Mucosa of descending colon (tissue), 3 donors: ENCODE results near the gene PSME4. TPM values are rescaled to one million over a fixed set of nuclear protein-coding genes. Genes with fewer than 3 reads are reported as not detected.

Experiments used
- ATAC-seq: fragments of 200-7000 bp; cut with Tn5 transposase; one replicate; pipeline ENCODE4 v1.9.1; 2020; ENCODE audit warnings: mild to moderate bottlenecking, moderate library complexity
- DNase-seq, 3 donors: peaks; one replicate each; pipeline ENCODE4 v3.0.0-alpha.2; 2020
- H3K36me3 ChIP-seq: fragments of 200-600 bp; one replicate; pipeline ENCODE4 v1.8.0; 2021; ENCODE audit warnings: low read depth, mild to moderate bottlenecking
- H3K4me1 ChIP-seq: fragments of 200-600 bp; one replicate; pipeline ENCODE4 v1.8.0; 2021; ENCODE audit warnings: low read depth, mild to moderate bottlenecking
- H3K4me3 ChIP-seq: fragments of 200-600 bp; one replicate; pipeline ENCODE4 v1.8.0; 2021; ENCODE audit warnings: mild to moderate bottlenecking
- H3K9me3 ChIP-seq: fragments of 200-600 bp; one replicate; pipeline ENCODE4 v1.8.0; 2021; ENCODE audit warnings: mild to moderate bottlenecking
- intact Hi-C, 2 donors: fragments of 100-400 bp; cut with DNase I in 1 of 2; cut with micrococcal nuclease in 1 of 2; formaldehyde crosslinking; loops; one replicate each; pipeline versions ENCODE4 v1.11.0 to v1.11.1; 2022; cut with DNase I, micrococcal nuclease
- total RNA-seq, 3 donors: library from RNA; stranded (reverse); fragmentation: NEBNext Ultra II Directional in 2 of 3; extraction: Animal tissue kit (Norgen Biotek cat#: 25700) in 2 of 3; gene quantifications; one replicate each; pipeline versions ENCODE4 v1.2.1 to v1.2.4, GENCODE V29; 2021 to 2023
- TF ChIP-seq, protein P1 (sequence below): fragments of 200-600 bp; IDR thresholded peaks from one replicate; pipeline ENCODE4 v1.8.0; 2022; ENCODE audit warnings: antibody characterized with exemption, mild to moderate bottlenecking
- donor health status: DM: no; HTN: no; CAD: no; lungs with moderate emphysema.
- donor health status: DM: no; HTN: no; CAD: no.
- donor health status: DM: no; HTN: yes; CAD: no.

Gene PSME4
- total RNA-seq, 3 donors from 2014 or later: 33.7 to 50.9 (median 50.3) TPM

GRCh38 chr2:53991948-53992347 is 21.2 kb upstream of the PSME4 start:
- peaks cover 4% of the 10 kb centered on the region for H3K4me1 ChIP-seq
- TF ChIP-seq, protein P1, sequence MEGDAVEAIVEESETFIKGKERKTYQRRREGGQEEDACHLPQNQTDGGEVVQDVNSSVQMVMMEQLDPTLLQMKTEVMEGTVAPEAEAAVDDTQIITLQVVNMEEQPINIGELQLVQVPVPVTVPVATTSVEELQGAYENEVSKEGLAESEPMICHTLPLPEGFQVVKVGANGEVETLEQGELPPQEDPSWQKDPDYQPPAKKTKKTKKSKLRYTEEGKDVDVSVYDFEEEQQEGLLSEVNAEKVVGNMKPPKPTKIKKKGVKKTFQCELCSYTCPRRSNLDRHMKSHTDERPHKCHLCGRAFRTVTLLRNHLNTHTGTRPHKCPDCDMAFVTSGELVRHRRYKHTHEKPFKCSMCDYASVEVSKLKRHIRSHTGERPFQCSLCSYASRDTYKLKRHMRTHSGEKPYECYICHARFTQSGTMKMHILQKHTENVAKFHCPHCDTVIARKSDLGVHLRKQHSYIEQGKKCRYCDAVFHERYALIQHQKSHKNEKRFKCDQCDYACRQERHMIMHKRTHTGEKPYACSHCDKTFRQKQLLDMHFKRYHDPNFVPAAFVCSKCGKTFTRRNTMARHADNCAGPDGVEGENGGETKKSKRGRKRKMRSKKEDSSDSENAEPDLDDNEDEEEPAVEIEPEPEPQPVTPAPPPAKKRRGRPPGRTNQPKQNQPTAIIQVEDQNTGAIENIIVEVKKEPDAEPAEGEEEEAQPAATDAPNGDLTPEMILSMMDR: no peak
- H3K4me3 ChIP-seq: no peak overlapping the region
- DNase-seq: no peak
- intact Hi-C loops: no loop called here
- ATAC-seq: no peak
- H3K9me3 ChIP-seq: no peaks in the 10 kb centered on the region
- H3K36me3 ChIP-seq: no peaks in the 10 kb centered on the region

DNA sequence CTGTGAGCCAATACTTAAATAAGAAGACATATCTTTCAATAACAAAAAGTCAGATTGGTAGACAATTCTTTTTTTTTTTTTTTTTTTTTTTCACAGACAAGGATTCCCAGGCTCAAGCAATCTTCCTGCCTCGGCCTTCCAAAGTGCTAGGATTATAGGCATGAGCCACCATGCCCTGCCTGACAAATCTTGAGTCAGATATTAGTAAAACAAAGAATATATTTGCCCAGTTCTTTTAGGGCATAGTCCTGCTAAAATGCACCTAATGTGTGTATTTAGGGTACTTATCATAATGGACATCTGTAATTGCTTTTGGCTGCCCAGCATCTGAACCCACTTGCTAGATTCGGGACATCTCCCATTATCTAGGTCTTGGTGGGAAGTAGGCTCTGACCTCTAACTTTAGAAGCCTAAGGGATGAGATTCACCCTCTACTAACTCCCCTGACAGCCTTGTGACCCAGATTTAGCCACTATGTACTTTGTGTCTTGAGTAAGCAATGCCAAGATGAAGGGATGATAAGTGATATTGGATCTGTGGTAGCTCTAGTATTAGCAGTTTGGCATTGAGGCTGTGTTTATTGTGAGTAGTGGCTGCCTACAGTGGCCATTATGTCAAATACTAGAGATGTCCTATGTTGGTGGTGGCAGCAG is 18.5 kb upstream of the PSME4 start:
- peaks cover 4% of the 10 kb centered on the region for H3K4me1 ChIP-seq
- H3K36me3 ChIP-seq: no peaks in the 10 kb centered on the region
- ATAC-seq: no peak
- TF ChIP-seq, protein P1: no peak
- H3K9me3 ChIP-seq: no peaks in the 10 kb centered on the region
- intact Hi-C loops: no loop called here
- DNase-seq: no peak
- no peak overlapping the region for H3K4me3 ChIP-seq

- intact Hi-C loops: no loop called here
These were observed 16.6 kb upstream of the PSME4 start for GRCh38 chr2:53987336-53987921.

DNA sequence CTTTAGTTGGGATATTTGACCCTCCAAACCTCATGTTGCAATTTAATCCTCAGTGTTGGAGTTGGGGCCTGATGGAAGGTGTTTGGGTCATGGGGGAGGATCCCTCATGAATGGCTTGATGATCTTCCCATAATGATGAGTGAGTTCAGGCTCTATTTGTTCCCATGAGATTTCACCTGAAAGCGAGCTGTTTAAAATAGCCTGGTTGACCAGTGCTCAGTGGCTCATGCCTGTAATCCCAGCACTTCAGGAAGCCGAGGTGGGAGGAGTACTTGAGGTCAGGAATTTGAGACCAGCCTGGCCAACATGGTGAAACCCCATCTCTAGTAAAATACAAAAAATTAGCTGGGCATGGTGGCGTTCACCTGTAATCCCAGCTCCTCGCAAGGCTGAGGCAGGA is 14.9 kb upstream of the PSME4 start:
- no peak for DNase-seq
- ATAC-seq: no peak
- TF ChIP-seq, protein P1: no peak
- Histone ChIP-seq H3K36me3 (no peaks in the 10 kb centered on the region), H3K9me3 (no peaks in the 10 kb centered on the region), H3K4me3 (no peak overlapping the region), H3K4me1 (peaks cover 4% of the 10 kb centered on the region)
- intact Hi-C loops: no loop called here

More at GRCh38 chr2:53987336-53987921, 16.6 kb upstream of the PSME4 start:
- Histone ChIP-seq H3K4me3 (no peak overlapping the region), H3K36me3 (no peaks in the 10 kb centered on the region), H3K4me1 (peaks cover 4% of the 10 kb centered on the region), H3K9me3 (no peaks in the 10 kb centered on the region)
- ATAC-seq (peak; percentile 63), DNase-seq (peak in 1 of 3 donors; percentile 22)
- TF ChIP-seq, protein P1: no peak

- TF ChIP-seq, protein P1: no peak
- H3K36me3 ChIP-seq: no peaks in the 10 kb centered on the region
- no peaks in the 10 kb centered on the region for H3K9me3 ChIP-seq
- ATAC-seq (peak; percentile 65), DNase-seq (peak; percentile 40 to 71 (median 69))
- H3K4me3 ChIP-seq: peak overlapping the region; percentile 92
- peaks cover 19% of the 10 kb centered on the region for H3K4me1 ChIP-seq
- intact Hi-C loops: no loop called here
These were observed 647 bp downstream of the PSME4 start for GRCh38 chr2:53969968-53970723.
